PC-3 (cell line): ENCODE results near the gene ACAD8.

Experiments used
- EZH2 ChIP-seq: fragments of 300-600 bp; sonication (generic); IDR thresholded peaks from one replicate; pipeline ENCODE4 v1.6.1; 2017; ENCODE audit warnings: antibody characterized with exemption, mild to moderate bottlenecking, low read length; ENCODE audit not compliant: unreplicated experiment
- EZH2phosphoT487 ChIP-seq: fragments of 300-600 bp; sonication (generic); IDR thresholded peaks from 2 replicates; pipeline ENCODE4 v1.6.1; 2018; ENCODE audit warnings: mild to moderate bottlenecking, antibody characterized with exemption, low read length, borderline replicate concordance
- TF ChIP-seq, protein P1 (sequence below): fragments of 300-600 bp; sonication (generic); conservative IDR thresholded peaks from 2 replicates; pipeline ENCODE4 v1.5.1; 2017; ENCODE audit warnings: antibody characterized with exemption, low read depth, mild to moderate bottlenecking, low read length

DNA sequence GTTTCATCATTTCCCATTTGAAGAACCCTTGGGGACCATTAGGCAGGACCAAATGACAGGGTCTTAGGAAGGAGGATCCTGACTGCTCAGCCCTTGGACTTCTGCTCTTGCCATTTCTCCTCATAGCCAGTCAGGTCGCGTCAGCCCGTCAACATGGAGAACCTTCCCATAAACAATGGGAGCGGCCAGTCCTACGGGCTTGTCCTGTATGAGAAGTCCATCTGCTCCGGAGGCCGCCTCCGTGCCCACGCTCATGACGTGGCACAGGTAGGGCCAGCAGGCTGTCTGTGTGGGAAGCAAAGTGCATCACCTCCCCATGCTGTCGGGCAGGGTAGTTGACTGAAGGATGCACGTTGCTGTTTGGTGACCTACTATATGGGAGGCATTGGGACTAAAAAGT lies 58.9 kb downstream of the ACAD8 start:
- TF ChIP-seq EZH2 (no peak), EZH2phosphoT487 (no peak)
- TF ChIP-seq, protein P1, sequence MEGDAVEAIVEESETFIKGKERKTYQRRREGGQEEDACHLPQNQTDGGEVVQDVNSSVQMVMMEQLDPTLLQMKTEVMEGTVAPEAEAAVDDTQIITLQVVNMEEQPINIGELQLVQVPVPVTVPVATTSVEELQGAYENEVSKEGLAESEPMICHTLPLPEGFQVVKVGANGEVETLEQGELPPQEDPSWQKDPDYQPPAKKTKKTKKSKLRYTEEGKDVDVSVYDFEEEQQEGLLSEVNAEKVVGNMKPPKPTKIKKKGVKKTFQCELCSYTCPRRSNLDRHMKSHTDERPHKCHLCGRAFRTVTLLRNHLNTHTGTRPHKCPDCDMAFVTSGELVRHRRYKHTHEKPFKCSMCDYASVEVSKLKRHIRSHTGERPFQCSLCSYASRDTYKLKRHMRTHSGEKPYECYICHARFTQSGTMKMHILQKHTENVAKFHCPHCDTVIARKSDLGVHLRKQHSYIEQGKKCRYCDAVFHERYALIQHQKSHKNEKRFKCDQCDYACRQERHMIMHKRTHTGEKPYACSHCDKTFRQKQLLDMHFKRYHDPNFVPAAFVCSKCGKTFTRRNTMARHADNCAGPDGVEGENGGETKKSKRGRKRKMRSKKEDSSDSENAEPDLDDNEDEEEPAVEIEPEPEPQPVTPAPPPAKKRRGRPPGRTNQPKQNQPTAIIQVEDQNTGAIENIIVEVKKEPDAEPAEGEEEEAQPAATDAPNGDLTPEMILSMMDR: no peak
